ENCODE measurements around the gene CEP152.

Gene CEP152

GRCh38 chr15:48759921-48760320 lies 50.9 kb downstream of the CEP152 start:
- H3K4me1 ChIP-seq (ENCODE audit: control insufficient read depth, insufficient read depth, low read length): no peaks in the 10 kb centered on the region
- POLR2A ChIA-PET: no interaction called here
- H3K9me3 ChIP-seq (ENCODE audit: control insufficient read depth, insufficient read depth, low read depth, low read length): no peaks in the 10 kb centered on the region
- TF ChIP-seq ZNF747 (tag by site-specific recombination; IDR thresholded peaks at IDR 0.05) (no peak), ZNF362 (tag by site-specific recombination; IDR thresholded peaks at IDR 0.05) (no peak), KLF7 (tag by site-specific recombination; IDR thresholded peaks at IDR 0.05; ENCODE audit: borderline replicate concordance) (no peak), ZNF473 (tag by site-specific recombination; IDR thresholded peaks at IDR 0.05) (no peak), MZF1 (tag by site-specific recombination; IDR thresholded peaks at IDR 0.05; ENCODE audit: borderline replicate concordance) (no peak), ZNF169 (tag by site-specific recombination; IDR thresholded peaks at IDR 0.05) (no peak), TSHZ1 (tag by site-specific recombination; IDR thresholded peaks at IDR 0.05; ENCODE audit: borderline replicate concordance) (no peak)
- no peak overlapping the region for H3K4me3 ChIP-seq (ENCODE audit: low read depth, low read length)
- peaks cover 11 to 50% of the 10 kb centered on the region in 2 experiments for H3K36me3 ChIP-seq (ENCODE audit: control insufficient read depth in 2 of 2, insufficient read depth in 1 of 2, low read length in 2 of 2)
- CTCF ChIA-PET: interaction anchor here (0.6 to 0.7 kb wide), 2 partner anchors 74 to 89 kb away, joined by 3 read pairs; no protein-coding TSS in a partner anchor
- H3K27ac ChIP-seq (ENCODE audit: extremely low read depth, low read depth, low read length): no peak overlapping the region

- Histone ChIP-seq H3K9me3 (ENCODE audit: control insufficient read depth, insufficient read depth, low read depth, low read length) (no peaks in the 10 kb centered on the region), H3K27ac (ENCODE audit: extremely low read depth, low read depth, low read length) (no peak overlapping the region), H3K36me3 (ENCODE audit: control insufficient read depth in 2 of 2, insufficient read depth in 1 of 2, low read length in 2 of 2) (peaks cover 11 to 39% of the 10 kb centered on the region in 2 experiments), H3K4me1 (ENCODE audit: control insufficient read depth, insufficient read depth, low read length) (no peaks in the 10 kb centered on the region), H3K4me3 (ENCODE audit: low read depth, low read length) (no peak overlapping the region)
- ChIA-PET CTCF (no interaction called here), POLR2A (no interaction called here)
- TF ChIP-seq ZNF843 (tag by site-specific recombination; IDR thresholded peaks at IDR 0.05) (no peak), ZNF37A (tag by site-specific recombination; IDR thresholded peaks at IDR 0.05) (no peak), ZNF174 (tag by site-specific recombination; IDR thresholded peaks at IDR 0.05) (no peak), ZNF362 (tag by site-specific recombination; IDR thresholded peaks at IDR 0.05) (no peak), ZNF133 (tag by site-specific recombination; IDR thresholded peaks at IDR 0.05) (no peak), PRDM2 (tag by site-specific recombination; IDR thresholded peaks at IDR 0.05; ENCODE audit: borderline replicate concordance) (no peak), KLF10 (tag by site-specific recombination; IDR thresholded peaks at IDR 0.05) (no peak), KLF7 (tag by site-specific recombination; IDR thresholded peaks at IDR 0.05; ENCODE audit: borderline replicate concordance) (no peak), GLI2 (tag by site-specific recombination; IDR thresholded peaks at IDR 0.05; ENCODE audit: borderline replicate concordance, low read depth) (no peak), ZNF558 (tag by site-specific recombination; IDR thresholded peaks at IDR 0.05) (no peak), YY2 (tag by site-specific recombination; IDR thresholded peaks at IDR 0.05) (no peak), ZNF341 (tag by site-specific recombination; IDR thresholded peaks at IDR 0.05; ENCODE audit: low read depth) (no peak), ZNF830 (tag by site-specific recombination; IDR thresholded peaks at IDR 0.05; ENCODE audit: low read depth) (no peak), ZNF394 (tag by site-specific recombination; IDR thresholded peaks at IDR 0.05; ENCODE audit: borderline replicate concordance) (no peak), ZNF292 (tag by site-specific recombination; IDR thresholded peaks at IDR 0.05; ENCODE audit: borderline replicate concordance, low read depth) (no peak), ZNF561 (tag by site-specific recombination; IDR thresholded peaks at IDR 0.05; ENCODE audit: borderline replicate concordance) (no peak)
Measured at GRCh38 chr15:48757661-48758060, 53.2 kb downstream of the CEP152 start.

All from HEK293 (cell line).